Measurements from ENCODE around the gene RER1. TPM values are rescaled to one million over a fixed set of nuclear protein-coding genes. Genes with fewer than 3 reads are reported as not detected.

RER1 gene
- total and polyA plus RNA-seq, 8 donors = 89.6 to 167 (median 101) TPM

- no peak overlapping the region for H3K4me3 ChIP-seq
- TF ChIP-seq CTCF (IDR thresholded peaks at IDR 0.05) = no peak
- no peaks in the 10 kb centered on the region for H3K36me3 ChIP-seq
- DNase-seq = no peak
- ATAC-seq = no peak
- no peak overlapping the region for H3K27ac ChIP-seq
- H3K9me3 ChIP-seq = peaks cover 0 to 3% of the 10 kb centered on the region in 2 donors
- peaks cover 3 to 9% of the 10 kb centered on the region in 2 donors for H3K4me1 ChIP-seq
- peaks cover 0 to 68% of the 10 kb centered on the region in 2 donors for H3K27me3 ChIP-seq
- intact Hi-C loops (cut with DNase I) = loop anchor here in 1 of 2 donors (10.0 kb wide), 3 partner anchors 126 to 1006 kb away; no protein-coding TSS in a partner anchor
Measured at GRCh38 chr1:2418791-2419320, 27.2 kb downstream of the RER1 start.

DNA sequence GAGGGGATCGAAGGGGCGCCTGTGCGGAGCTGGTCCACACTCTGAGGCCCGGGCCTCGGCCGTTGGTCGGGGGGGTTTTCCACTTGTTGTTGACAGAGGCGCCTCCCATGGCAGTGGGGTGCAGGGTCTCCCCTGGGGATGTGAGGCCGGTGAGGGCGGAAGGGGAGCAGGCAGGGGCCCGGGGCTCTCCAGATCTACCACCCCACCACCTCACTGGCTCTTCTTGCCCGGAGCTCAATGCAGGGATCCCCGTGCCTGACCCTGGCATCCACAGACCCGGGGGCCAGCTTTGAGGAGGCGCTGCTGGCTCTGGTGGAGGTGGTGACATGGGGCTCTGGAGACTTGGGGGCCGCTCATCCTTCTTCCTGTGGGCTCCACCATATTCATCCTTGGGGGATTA, 27.8 kb downstream of the RER1 start:
- no peak overlapping the region for H3K4me3 ChIP-seq
- H3K27ac ChIP-seq = no peak overlapping the region
- peaks cover 0 to 3% of the 10 kb centered on the region in 2 donors for H3K4me1 ChIP-seq
- ATAC-seq (no peak), DNase-seq (no peak)
- intact Hi-C loops (cut with DNase I) = loop anchor here in 1 of 2 donors (10.0 kb wide), 3 partner anchors 125 to 1005 kb away; no protein-coding TSS in a partner anchor
- peaks cover 0 to 3% of the 10 kb centered on the region in 2 donors for H3K9me3 ChIP-seq
- H3K27me3 ChIP-seq = peaks cover 0 to 68% of the 10 kb centered on the region in 2 donors
- no peaks in the 10 kb centered on the region for H3K36me3 ChIP-seq
- no peak for TF ChIP-seq CTCF (IDR thresholded peaks at IDR 0.05)

- Histone ChIP-seq H3K4me3 (no peak overlapping the region), H3K27ac (no peak overlapping the region), H3K36me3 (no peaks in the 10 kb centered on the region), H3K4me1 (no peaks in the 10 kb centered on the region), H3K9me3 (peaks cover 0 to 3% of the 10 kb centered on the region in 2 donors), H3K27me3 (peaks cover 0 to 56% of the 10 kb centered on the region in 2 donors)
- TF ChIP-seq CTCF (IDR thresholded peaks at IDR 0.05) = no peak
- ATAC-seq (no peak), DNase-seq (no peak)
- intact Hi-C loops (cut with DNase I) = no loop called here
Measured at GRCh38 chr1:2422523-2422922, 30.9 kb downstream of the RER1 start.

GRCh38 chr1:2425892-2426291, 34.3 kb downstream of the RER1 start:
- peaks cover 0 to 51% of the 10 kb centered on the region in 2 donors for H3K27me3 ChIP-seq
- H3K27ac ChIP-seq = no peak overlapping the region
- ATAC-seq (no peak), DNase-seq (no peak)
- no peaks in the 10 kb centered on the region for H3K4me1 ChIP-seq
- H3K4me3 ChIP-seq = no peak overlapping the region
- intact Hi-C loops (cut with DNase I) = no loop called here
- H3K9me3 ChIP-seq = peaks cover 0 to 15% of the 10 kb centered on the region in 2 donors
- no peak for TF ChIP-seq CTCF (IDR thresholded peaks at IDR 0.05)
- no peaks in the 10 kb centered on the region for H3K36me3 ChIP-seq

DNA sequence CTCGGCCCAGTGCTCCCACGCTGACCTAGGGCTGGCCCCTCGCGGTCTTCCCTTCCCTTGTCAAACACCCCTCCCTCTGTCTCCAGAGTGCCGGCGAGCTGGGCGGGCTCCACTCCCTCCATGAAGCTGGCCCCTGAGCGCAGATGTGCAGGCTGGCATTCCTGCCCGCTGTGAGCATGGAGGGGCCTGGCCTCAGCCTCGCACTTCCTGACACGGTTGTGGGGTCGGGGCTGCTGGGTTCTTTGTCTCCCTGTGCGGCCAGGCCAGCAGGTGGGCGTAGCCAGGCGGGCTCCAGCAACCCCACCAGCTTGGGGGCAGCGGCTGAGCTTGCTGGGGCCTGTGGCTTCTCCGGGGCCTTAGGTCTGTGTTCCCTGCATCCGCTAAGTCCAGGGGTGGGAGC, 34.9 kb downstream of the RER1 start:
- Histone ChIP-seq H3K27ac (no peak overlapping the region), H3K27me3 (peaks cover 0 to 54% of the 10 kb centered on the region in 2 donors), H3K4me1 (no peaks in the 10 kb centered on the region), H3K9me3 (peaks cover 0 to 15% of the 10 kb centered on the region in 2 donors), H3K36me3 (no peaks in the 10 kb centered on the region), H3K4me3 (no peak overlapping the region)
- DNase-seq (no peak), ATAC-seq (no peak)
- intact Hi-C loops (cut with DNase I) = no loop called here
- no peak for TF ChIP-seq CTCF (IDR thresholded peaks at IDR 0.05)
